Progenitor cell of endocrine pancreas (in vitro differentiated cells): Measurements from ENCODE around the gene RNF208. TPM values are rescaled to one million over a fixed set of nuclear protein-coding genes. Genes with fewer than 3 reads are reported as not detected.

Experiments used
- DNase-seq: peaks from one replicate; pipeline ENCODE4 v3.0.0; 2021; ENCODE audit warnings: low spot score; ENCODE audit not compliant: unreplicated experiment
- H3K27ac Mint-ChIP-seq: 2 replicates; pipeline ENCODE4 v1.8.0; 2021; ENCODE audit warnings: mild to moderate bottlenecking, moderate library complexity, mixed read lengths
- H3K27me3 Mint-ChIP-seq: 2 replicates; pipeline ENCODE4 v1.8.0; 2021; ENCODE audit warnings: mixed read lengths
- H3K36me3 Mint-ChIP-seq: 2 replicates; pipeline ENCODE4 v1.8.0; 2022; ENCODE audit warnings: mixed read lengths; ENCODE audit not compliant: insufficient read depth
- H3K4me1 Mint-ChIP-seq: 2 replicates; pipeline ENCODE4 v1.8.0; 2021; ENCODE audit warnings: low read depth, mixed read lengths
- H3K4me3 Mint-ChIP-seq: 2 replicates; pipeline ENCODE4 v1.8.0; 2021; ENCODE audit warnings: low read depth, mild to moderate bottlenecking, moderate library complexity, mixed read lengths
- H3K9me3 Mint-ChIP-seq: 2 replicates; pipeline ENCODE4 v1.8.0; 2021; ENCODE audit warnings: low read depth, mixed read lengths
- total RNA-seq: library from RNA; stranded (reverse); gene quantifications from 2 replicates; pipeline ENCODE4 v1.2.1, GENCODE V29; 2021
- TF ChIP-seq, protein P1 (sequence below): fragments of 200-600 bp; sonication (generic); IDR thresholded peaks from one replicate; pipeline ENCODE4 v1.5.0; 2021; ENCODE audit warnings: antibody characterized with exemption, mild to moderate bottlenecking; ENCODE audit not compliant: unreplicated experiment

Gene RNF208
- total RNA-seq, 1 donor from 2014 or later, result 25.7 TPM

DNA sequence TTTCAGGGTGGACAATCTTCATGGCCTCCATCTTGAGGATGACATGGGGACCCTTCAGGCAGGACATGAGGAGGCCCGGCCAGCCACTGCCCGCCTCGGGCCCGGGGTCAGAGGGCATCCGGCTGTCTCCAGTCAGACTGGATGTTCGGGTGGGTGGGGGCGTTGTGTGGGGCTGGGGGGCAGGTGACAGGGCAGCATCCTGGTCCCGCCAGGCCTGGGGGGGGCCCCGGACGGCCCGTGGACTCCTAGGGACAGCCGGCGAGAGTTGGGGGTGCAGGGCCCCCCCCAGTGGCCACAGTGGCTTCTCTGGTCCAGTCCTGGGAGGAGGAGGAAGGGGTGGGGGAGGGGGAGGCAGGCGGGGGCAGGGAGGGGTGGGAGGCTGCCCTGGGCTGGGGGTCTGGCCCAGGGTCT lies 940 bp downstream of the RNF208 start:
- peak overlapping the region; percentile 47 for H3K4me3 Mint-ChIP-seq

GRCh38 chr9:137220317-137221094 lies 1.5 kb downstream of the RNF208 start:
- TF ChIP-seq, protein P1, sequence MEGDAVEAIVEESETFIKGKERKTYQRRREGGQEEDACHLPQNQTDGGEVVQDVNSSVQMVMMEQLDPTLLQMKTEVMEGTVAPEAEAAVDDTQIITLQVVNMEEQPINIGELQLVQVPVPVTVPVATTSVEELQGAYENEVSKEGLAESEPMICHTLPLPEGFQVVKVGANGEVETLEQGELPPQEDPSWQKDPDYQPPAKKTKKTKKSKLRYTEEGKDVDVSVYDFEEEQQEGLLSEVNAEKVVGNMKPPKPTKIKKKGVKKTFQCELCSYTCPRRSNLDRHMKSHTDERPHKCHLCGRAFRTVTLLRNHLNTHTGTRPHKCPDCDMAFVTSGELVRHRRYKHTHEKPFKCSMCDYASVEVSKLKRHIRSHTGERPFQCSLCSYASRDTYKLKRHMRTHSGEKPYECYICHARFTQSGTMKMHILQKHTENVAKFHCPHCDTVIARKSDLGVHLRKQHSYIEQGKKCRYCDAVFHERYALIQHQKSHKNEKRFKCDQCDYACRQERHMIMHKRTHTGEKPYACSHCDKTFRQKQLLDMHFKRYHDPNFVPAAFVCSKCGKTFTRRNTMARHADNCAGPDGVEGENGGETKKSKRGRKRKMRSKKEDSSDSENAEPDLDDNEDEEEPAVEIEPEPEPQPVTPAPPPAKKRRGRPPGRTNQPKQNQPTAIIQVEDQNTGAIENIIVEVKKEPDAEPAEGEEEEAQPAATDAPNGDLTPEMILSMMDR, result no peak
- H3K4me1 Mint-ChIP-seq, result peaks cover 10% of the 10 kb centered on the region
- H3K27me3 Mint-ChIP-seq, result no peaks in the 10 kb centered on the region
- H3K36me3 Mint-ChIP-seq, result peaks cover 2% of the 10 kb centered on the region
- H3K27ac Mint-ChIP-seq, result no peak overlapping the region
- H3K4me3 Mint-ChIP-seq, result peak overlapping the region; percentile 47
- H3K9me3 Mint-ChIP-seq, result no peaks in the 10 kb centered on the region
- DNase-seq, result no peak

More for the DNA sequence above, 940 bp downstream of the RNF208 start:
- Mint-ChIP-seq H3K27me3 (no peaks in the 10 kb centered on the region), H3K4me1 (peaks cover 10% of the 10 kb centered on the region), H3K36me3 (peaks cover 1% of the 10 kb centered on the region), H3K27ac (no peak overlapping the region), H3K9me3 (no peaks in the 10 kb centered on the region)
- TF ChIP-seq, protein P1, result no peak
- no peak for DNase-seq

GRCh38 chr9:137219757-137220316 lies 2.2 kb downstream of the RNF208 start:
- Mint-ChIP-seq H3K4me1 (peaks cover 10% of the 10 kb centered on the region), H3K27ac (no peak overlapping the region), H3K36me3 (peaks cover 3% of the 10 kb centered on the region), H3K9me3 (no peaks in the 10 kb centered on the region), H3K27me3 (no peaks in the 10 kb centered on the region), H3K4me3 (peak overlapping the region; percentile 16)
- no peak for DNase-seq
- TF ChIP-seq, protein P1, result no peak

DNA sequence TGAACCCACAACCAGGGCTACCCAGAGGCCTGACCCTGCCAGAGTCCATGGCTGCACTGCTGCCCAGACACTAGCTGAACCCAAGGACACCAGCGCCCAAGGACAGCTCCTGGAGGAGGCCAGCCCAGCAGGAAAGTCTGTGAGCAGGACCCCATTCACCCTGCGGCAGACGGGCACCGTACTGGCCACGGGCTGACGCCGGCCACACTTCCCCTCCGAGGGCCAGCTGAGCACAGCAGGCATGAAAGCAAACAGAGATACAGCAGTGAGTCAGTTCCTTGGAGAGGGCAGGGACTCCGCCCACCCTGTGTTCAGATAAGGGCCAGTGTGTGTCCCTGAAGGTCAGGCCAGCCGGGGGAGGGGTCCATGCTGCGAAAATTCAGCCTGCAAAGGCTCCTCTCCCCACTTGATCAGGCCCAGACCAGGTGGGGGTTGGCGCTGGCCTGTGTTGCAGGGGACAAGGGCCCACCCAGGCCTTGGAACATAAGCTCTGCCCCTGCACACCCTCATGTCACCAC lies 3.2 kb downstream of the RNF208 start:
- TF ChIP-seq, protein P1, result no peak
- Mint-ChIP-seq H3K9me3 (no peaks in the 10 kb centered on the region), H3K27me3 (no peaks in the 10 kb centered on the region), H3K4me1 (peaks cover 10% of the 10 kb centered on the region), H3K36me3 (peaks cover 3% of the 10 kb centered on the region), H3K4me3 (peak overlapping the region; percentile 53), H3K27ac (peak overlapping the region; percentile 92)
- no peak for DNase-seq

- Mint-ChIP-seq H3K4me3 (peak overlapping the region; percentile 53), H3K27ac (peak overlapping the region; percentile 92), H3K27me3 (no peaks in the 10 kb centered on the region), H3K4me1 (peaks cover 10% of the 10 kb centered on the region), H3K9me3 (no peaks in the 10 kb centered on the region), H3K36me3 (peaks cover 3% of the 10 kb centered on the region)
- DNase-seq, result no peak
- TF ChIP-seq, protein P1, result no peak
These were observed 3.8 kb downstream of the RNF208 start for GRCh38 chr9:137218212-137218753.
